Measurements from ENCODE around the gene TEX26. TPM values are rescaled to one million over a fixed set of nuclear protein-coding genes. Genes with fewer than 3 reads are reported as not detected.

The TEX26 gene
- total RNA-seq, 1 experiment from 2014 or later, result not detected

- Mint-ChIP-seq H3K36me3 (ENCODE audit: insufficient read depth, unreplicated experiment) (no peaks in the 10 kb centered on the region), H3K4me3 (ENCODE audit: unreplicated experiment) (no peak overlapping the region), H3K27me3 (ENCODE audit: insufficient read depth, unreplicated experiment) (no peaks in the 10 kb centered on the region), H3K9me3 (ENCODE audit: unreplicated experiment) (no peaks in the 10 kb centered on the region), H3K27ac (ENCODE audit: unreplicated experiment) (no peak overlapping the region), H3K4me1 (ENCODE audit: low read depth, unreplicated experiment) (peaks cover 11% of the 10 kb centered on the region)
- intact Hi-C loops (cut with micrococcal nuclease; ENCODE audit: unreplicated experiment), result no loop called here
- Histone ChIP-seq H3K4me3 (ENCODE audit: low read depth, low read length) (no peak overlapping the region), H3K4me1 (0 out of 2 replicates have a peak, but pooled peaks cover 2% of the 10 kb centered on the region), H3K9me3 (no peaks in the 10 kb centered on the region), H3K27me3 (replicated peaks; ENCODE audit: control insufficient read depth, insufficient read depth, low read length) (no peaks in the 10 kb centered on the region), H3K36me3 (ENCODE audit: control insufficient read depth, insufficient read depth, low read length) (no peaks in the 10 kb centered on the region)
- ChIA-PET CTCF (no interaction called here), POLR2A (no interaction called here)
- no peak for TF ChIP-seq CTCF (IDR thresholded peaks at IDR 0.05; ENCODE audit: insufficient read depth in 1 of 2, low read depth in 1 of 2, low read length in 1 of 2, severe bottlenecking in 1 of 2, unreplicated experiment in 1 of 2)
- no peak for DNase-seq
- no TSS peak for BruUV-seq (replicated peaks)
Measured at GRCh38 chr13:30983431-30983830, 51.0 kb downstream of the TEX26 start.

GRCh38 chr13:30984620-30985019 is 52.2 kb downstream of the TEX26 start:
- no peak overlapping the region for H3K4me3 Mint-ChIP-seq (ENCODE audit: unreplicated experiment)
- no peak overlapping the region for H3K27ac Mint-ChIP-seq (ENCODE audit: unreplicated experiment)
- CTCF ChIA-PET, result no interaction called here
- peaks cover 11% of the 10 kb centered on the region for H3K4me1 Mint-ChIP-seq (ENCODE audit: low read depth, unreplicated experiment)
- H3K9me3 Mint-ChIP-seq (ENCODE audit: unreplicated experiment), result no peaks in the 10 kb centered on the region
- POLR2A ChIA-PET, result no interaction called here
- H3K36me3 ChIP-seq (ENCODE audit: control insufficient read depth, insufficient read depth, low read length), result no peaks in the 10 kb centered on the region
- no peak for TF ChIP-seq CTCF (IDR thresholded peaks at IDR 0.05; ENCODE audit: insufficient read depth in 1 of 2, low read depth in 1 of 2, low read length in 1 of 2, severe bottlenecking in 1 of 2, unreplicated experiment in 1 of 2)
- BruUV-seq (replicated peaks), result no TSS peak
- no peaks in the 10 kb centered on the region for H3K9me3 ChIP-seq
- DNase-seq, result no peak
- H3K27me3 ChIP-seq (replicated peaks; ENCODE audit: control insufficient read depth, insufficient read depth, low read length), result no peaks in the 10 kb centered on the region
- H3K36me3 Mint-ChIP-seq (ENCODE audit: insufficient read depth, unreplicated experiment), result no peaks in the 10 kb centered on the region
- H3K27me3 Mint-ChIP-seq (ENCODE audit: insufficient read depth, unreplicated experiment), result no peaks in the 10 kb centered on the region
- intact Hi-C loops (cut with micrococcal nuclease; ENCODE audit: unreplicated experiment), result no loop called here
- H3K4me1 ChIP-seq, result no peaks in the 10 kb centered on the region
- no peak overlapping the region for H3K4me3 ChIP-seq (ENCODE audit: low read depth, low read length)

- POLR2A ChIA-PET, result no interaction called here
Measured at GRCh38 chr13:30985637-30986205, 53.3 kb downstream of the TEX26 start.

More at GRCh38 chr13:30985637-30986205, 53.3 kb downstream of the TEX26 start:
- peaks cover 11% of the 10 kb centered on the region for H3K4me1 Mint-ChIP-seq (ENCODE audit: low read depth, unreplicated experiment)
- H3K9me3 Mint-ChIP-seq (ENCODE audit: unreplicated experiment), result no peaks in the 10 kb centered on the region
- H3K4me3 Mint-ChIP-seq (ENCODE audit: unreplicated experiment), result no peak overlapping the region
- H3K4me1 ChIP-seq, result no peaks in the 10 kb centered on the region
- no peak for TF ChIP-seq CTCF (IDR thresholded peaks at IDR 0.05; ENCODE audit: insufficient read depth in 1 of 2, low read depth in 1 of 2, low read length in 1 of 2, severe bottlenecking in 1 of 2, unreplicated experiment in 1 of 2)
- CTCF ChIA-PET, result no interaction called here
- intact Hi-C loops (cut with micrococcal nuclease; ENCODE audit: unreplicated experiment), result no loop called here
- H3K27me3 ChIP-seq (replicated peaks; ENCODE audit: control insufficient read depth, insufficient read depth, low read length), result no peaks in the 10 kb centered on the region
- H3K27me3 Mint-ChIP-seq (ENCODE audit: insufficient read depth, unreplicated experiment), result no peaks in the 10 kb centered on the region
- no TSS peak for BruUV-seq (replicated peaks)
- no peak for DNase-seq
- H3K36me3 ChIP-seq (ENCODE audit: control insufficient read depth, insufficient read depth, low read length), result no peaks in the 10 kb centered on the region
- no peak overlapping the region for H3K27ac Mint-ChIP-seq (ENCODE audit: unreplicated experiment)
- no peak overlapping the region for H3K4me3 ChIP-seq (ENCODE audit: low read depth, low read length)
- H3K36me3 Mint-ChIP-seq (ENCODE audit: insufficient read depth, unreplicated experiment), result no peaks in the 10 kb centered on the region
- H3K9me3 ChIP-seq, result no peaks in the 10 kb centered on the region

Measured in Caco-2 (cell line).